Epithelial cell of umbilical artery (primary cell): ENCODE results near the gene DUSP16. TPM values are rescaled to one million over a fixed set of nuclear protein-coding genes. Genes with fewer than 3 reads are reported as not detected.

Experiments used
- total RNA-seq: library from RNA; depleted of rRNA; stranded (reverse); fragments of >200 nt; gene quantifications from 2 replicates; pipeline ENCODE4 v1.2.3, GENCODE V29; 2014

Gene DUSP16, protein sequence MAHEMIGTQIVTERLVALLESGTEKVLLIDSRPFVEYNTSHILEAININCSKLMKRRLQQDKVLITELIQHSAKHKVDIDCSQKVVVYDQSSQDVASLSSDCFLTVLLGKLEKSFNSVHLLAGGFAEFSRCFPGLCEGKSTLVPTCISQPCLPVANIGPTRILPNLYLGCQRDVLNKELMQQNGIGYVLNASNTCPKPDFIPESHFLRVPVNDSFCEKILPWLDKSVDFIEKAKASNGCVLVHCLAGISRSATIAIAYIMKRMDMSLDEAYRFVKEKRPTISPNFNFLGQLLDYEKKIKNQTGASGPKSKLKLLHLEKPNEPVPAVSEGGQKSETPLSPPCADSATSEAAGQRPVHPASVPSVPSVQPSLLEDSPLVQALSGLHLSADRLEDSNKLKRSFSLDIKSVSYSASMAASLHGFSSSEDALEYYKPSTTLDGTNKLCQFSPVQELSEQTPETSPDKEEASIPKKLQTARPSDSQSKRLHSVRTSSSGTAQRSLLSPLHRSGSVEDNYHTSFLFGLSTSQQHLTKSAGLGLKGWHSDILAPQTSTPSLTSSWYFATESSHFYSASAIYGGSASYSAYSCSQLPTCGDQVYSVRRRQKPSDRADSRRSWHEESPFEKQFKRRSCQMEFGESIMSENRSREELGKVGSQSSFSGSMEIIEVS
- 6.5 and 13.4 TPM in 2 replicates for total RNA-seq

DNA sequence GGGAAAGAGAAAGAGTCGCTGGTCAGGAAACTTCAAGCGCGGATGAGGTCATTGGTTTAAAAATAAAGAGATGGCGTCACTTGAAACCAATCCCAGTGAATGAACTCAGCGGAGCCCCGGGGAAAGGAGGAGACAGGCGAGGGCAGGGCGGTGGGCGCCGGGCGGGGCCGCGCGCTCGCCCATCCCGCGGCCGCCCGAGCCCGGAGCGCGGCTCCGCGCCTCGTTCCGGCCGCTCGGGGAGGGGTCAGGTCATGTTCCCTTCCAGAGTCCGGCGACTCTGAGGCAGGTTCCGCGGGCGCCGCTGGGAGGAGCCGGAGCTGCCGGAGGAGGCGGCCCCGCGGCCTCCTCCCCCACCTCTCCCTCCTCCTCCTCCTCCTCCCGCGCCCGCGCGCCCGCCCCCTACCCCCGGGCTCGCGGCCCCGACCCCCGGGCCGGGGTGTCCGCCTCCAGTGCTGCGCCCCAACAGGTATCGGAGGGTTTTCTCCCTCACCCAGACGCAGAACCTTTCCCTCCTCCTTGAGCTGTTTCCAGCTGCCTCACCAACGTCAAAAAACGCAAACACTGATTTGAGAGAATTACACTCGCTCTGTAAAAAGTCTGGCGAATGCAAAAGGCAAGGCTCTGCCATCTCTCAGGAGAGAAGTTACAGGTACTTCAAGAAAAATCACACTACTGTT is at the start of gene DUSP16:
TSS of gene DUSP16 (minus strand) at position 279 of the 677 bp plus-strand sequence. CDS start 41,765 bp downstream, outside the sequence.

DNA sequence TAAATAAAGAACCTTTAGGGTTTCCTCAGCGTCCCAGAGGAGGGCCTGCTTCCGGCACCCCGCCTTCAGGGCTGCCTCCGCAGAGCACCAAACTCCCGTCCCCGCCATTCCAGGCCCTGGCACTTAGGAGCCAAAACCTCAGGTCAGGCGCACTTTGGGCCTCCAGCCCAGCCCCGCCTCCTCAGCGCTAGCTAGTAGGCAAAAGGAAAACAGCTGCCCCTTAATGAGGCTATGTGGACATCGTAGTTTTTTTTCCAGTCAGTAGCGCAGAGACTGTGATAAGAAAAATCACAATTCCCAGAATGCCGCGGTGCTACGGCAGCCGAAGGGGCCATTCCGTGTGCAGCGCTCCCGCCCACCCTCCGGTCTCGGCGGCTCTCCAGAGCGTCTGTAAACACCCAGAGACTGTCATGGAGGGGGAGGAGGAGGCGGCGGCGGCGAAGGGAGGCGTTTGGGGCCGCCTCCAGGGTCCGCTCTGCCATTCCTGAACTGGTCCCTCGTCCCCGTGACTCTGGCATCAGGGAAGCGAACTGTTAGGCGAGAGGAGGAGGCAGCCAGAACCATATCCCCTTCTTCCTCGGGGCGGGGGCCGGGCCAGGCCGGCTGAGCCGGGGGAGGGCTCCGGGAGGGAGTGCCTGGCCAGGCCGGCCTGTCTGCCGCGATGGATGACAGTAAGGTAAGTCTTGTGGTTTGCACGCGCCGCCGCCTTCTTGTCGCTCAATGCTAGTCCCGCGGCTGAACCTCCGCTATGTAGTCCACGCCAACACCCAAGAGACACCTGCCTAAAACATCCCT is 49.0 kb upstream of the DUSP16 start, which contains the start of gene CREBL2:
TSS of gene CREBL2 (plus strand) at position 365 of the 795 bp plus-strand sequence. CDS start at position 662, 297 bp downstream.

Other genes starting within 250 kb of the DUSP16 start
- 5.5 and 8.8 TPM in 2 replicates for gene MANSC1, start 212.6 kb downstream of the DUSP16 start, total RNA-seq
- gene BORCS5, start 205.8 kb downstream of the DUSP16 start, total RNA-seq: 8.4 and 9.7 TPM in 2 replicates
- gene CREBL2, start 49.0 kb upstream of the DUSP16 start, total RNA-seq: 23.4 and 25.5 TPM in 2 replicates
- 0.15 and 0.65 TPM in 2 replicates for gene GPR19, start 133.3 kb upstream of the DUSP16 start, total RNA-seq
- gene CDKN1B, start 154.5 kb upstream of the DUSP16 start, total RNA-seq: 35.1 and 51.8 TPM in 2 replicates
- gene APOLD1, start 222.8 kb upstream of the DUSP16 start, total RNA-seq: 3.2 and 5.0 TPM in 2 replicates